ENCODE results near the gene NEBL.

The NEBL gene

GRCh38 chr10:20863008-20863407, 34.1 kb downstream of the NEBL start:
- no peak for DNase-seq (ENCODE audit: low spot score)

DNA sequence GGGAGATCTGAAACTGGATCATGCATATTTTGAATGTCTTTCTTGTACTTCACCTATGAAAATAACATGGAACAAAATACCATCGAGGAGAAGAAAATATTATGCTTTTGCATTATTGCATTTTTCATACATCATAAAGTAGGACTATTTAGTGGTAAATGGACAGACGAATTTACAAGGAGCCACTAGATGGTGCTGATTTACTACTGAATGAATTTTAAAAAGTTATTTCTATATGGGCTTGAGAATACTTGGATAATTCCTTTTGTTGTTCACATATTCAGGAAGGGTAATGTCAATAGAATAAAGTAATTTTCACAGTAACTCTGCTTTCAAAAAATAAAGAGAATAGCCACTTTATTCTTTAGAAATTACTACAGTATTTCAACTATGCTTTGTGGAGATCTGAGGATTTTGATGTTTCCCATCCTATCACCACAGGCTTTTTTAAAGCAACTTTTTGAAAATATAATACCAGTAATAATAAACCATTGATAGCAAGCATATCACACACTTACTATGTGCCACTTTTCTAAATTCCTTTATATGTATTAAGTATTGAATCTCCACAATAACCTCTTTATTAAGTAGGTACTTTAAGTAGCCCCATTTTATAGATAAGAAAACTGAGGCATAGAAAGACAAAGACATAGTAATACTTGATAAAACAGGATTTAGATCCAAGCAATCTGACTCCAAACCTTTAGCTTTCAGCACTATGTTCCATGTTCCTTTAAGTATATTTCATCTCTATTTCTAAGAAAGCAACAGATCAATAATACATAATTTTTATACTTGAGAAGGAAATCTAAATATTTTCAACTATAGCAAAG, 38.6 kb downstream of the NEBL start:
- peak; percentile 4 for DNase-seq (ENCODE audit: low spot score)

DNA sequence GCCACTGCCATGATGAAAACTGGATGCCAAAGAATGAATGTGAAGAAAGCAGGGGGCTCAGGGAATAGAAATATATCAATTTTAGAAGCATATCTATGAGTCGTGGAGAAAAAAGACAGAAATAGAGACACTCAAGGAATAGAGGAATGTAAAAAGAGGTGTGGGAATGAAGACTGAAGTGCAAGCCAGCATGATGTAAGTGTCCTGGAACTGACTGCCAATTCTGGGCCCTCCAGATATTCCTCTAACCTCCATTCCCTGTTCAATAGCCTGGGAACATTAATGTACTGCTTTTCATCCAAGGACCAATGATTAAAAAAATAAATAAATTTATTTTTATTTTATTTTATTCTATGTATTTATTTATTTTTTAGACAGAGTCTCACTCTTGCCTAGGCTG, 40.6 kb downstream of the NEBL start:
- no peak for DNase-seq (ENCODE audit: low spot score)

GRCh38 chr10:20855398-20856038, 41.6 kb downstream of the NEBL start:
- DNase-seq (ENCODE audit: low spot score) = peak; percentile 3

- DNase-seq (ENCODE audit: low spot score) = no peak
Measured at GRCh38 chr10:20853276-20853675, 43.8 kb downstream of the NEBL start.

DNA sequence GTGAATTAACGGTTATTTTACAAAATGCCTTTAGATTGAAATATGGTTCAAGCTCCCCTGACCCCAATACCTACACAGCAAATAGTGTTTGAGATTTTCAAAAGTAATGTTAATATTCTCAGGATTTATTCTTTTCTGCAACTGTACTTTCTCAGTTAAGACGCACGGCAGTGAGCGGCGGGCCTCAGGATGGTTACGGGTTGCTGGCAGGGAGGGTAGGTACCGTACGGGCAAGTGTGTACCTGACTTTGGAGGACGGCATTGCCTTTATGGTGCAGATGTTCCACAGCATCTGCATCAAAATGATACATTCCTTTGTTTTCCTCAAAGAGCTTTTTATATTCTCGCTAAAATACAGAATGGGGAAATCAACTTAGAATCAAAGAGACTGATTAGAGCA, 44.8 kb downstream of the NEBL start:
- DNase-seq (ENCODE audit: low spot score) = no peak

GRCh38 chr10:20847512-20847911, 49.6 kb downstream of the NEBL start:
- no peak for DNase-seq (ENCODE audit: low spot score)

GRCh38 chr10:20846263-20846662, 50.8 kb downstream of the NEBL start:
- DNase-seq (ENCODE audit: low spot score) = no peak

GRCh38 chr10:20841419-20841818, 55.7 kb downstream of the NEBL start:
- no peak for DNase-seq (ENCODE audit: low spot score)

DNA sequence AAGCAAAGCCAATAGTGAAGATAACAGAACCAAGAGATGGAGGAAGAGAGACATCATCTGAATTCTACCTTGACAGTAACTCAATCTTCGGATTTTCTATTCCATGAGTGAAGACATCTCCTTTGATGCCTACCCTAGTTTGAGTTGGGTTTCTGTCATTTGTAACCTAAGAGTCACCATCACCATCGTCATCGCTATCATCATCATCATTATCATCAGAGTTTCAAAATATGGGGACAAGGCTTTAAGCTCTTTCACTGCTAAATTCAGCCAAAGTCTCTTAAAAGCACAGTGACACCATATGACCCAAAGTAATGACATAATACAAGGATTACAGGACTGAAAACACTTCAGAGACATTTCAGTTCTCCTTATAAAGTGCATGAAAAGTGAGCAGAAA, 57.2 kb downstream of the NEBL start:
- DNase-seq (ENCODE audit: low spot score) = no peak

GRCh38 chr10:20839141-20839540, 58.0 kb downstream of the NEBL start:
- no peak for DNase-seq (ENCODE audit: low spot score)

GRCh38 chr10:20836401-20836800, 60.7 kb downstream of the NEBL start:
- no peak for DNase-seq (ENCODE audit: low spot score)

- DNase-seq (ENCODE audit: low spot score) = no peak
Measured at GRCh38 chr10:20835335-20835734, 61.8 kb downstream of the NEBL start.

DNA sequence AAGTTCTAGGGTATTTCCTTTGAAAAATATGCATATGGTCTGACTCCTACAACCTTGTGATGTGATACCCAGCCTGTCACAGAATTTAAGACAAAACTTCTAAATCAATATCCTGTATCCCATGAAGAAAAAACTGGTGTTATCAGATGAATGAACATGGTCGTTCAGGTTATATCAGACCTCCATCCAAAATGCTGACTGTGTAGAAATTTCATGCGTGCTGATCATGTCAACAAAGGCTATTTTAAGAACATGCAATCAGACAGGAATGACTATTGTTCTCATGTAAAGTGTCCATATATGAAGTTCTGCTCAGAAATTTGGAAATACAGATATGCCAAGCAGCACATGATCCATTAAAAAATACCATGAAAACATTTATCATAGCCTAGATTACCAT, 62.3 kb downstream of the NEBL start:
- no peak for DNase-seq (ENCODE audit: low spot score)

GRCh38 chr10:20822825-20823224, 74.3 kb downstream of the NEBL start:
- no peak for DNase-seq (ENCODE audit: low spot score)

DNA sequence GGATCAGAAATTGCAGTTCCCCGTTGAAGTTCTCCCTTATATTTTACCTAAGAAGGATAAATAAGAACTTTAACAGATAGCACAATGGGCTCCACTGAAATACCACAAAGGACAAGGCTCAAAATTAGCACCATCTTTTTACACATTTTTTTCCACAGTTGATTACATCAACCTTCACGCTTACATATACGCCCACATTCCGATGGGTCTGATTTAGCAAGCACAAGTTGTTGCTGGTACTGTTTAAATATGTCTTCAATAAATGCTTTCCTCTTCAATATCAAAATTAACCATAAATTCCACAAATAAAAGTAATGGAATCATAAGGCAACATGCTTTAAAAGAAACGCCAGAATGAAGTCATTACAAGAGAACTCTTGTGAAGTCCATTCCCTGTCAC, 79.5 kb downstream of the NEBL start:
- no peak for DNase-seq (ENCODE audit: low spot score)

DNA sequence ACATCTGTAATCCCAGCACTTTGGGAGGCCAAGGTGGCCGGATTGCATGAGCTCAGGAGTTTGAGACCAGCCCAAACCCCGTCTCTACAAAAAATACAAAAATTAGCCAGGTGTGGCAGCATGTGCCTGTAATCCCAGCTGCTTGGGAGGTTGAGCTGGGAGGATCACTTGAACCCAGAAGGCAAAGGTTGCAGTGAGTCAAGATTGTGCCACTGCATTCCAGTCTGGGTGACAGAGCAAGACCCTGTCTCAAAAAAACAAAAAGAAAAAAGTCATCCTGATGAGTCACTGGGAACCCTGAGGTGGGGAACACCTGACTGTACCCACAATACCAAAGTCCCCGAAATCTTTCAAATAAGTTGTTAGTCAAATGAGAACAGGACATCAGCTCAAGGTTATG, 80.0 kb downstream of the NEBL start:
- no peak for DNase-seq (ENCODE audit: low spot score)

DNA sequence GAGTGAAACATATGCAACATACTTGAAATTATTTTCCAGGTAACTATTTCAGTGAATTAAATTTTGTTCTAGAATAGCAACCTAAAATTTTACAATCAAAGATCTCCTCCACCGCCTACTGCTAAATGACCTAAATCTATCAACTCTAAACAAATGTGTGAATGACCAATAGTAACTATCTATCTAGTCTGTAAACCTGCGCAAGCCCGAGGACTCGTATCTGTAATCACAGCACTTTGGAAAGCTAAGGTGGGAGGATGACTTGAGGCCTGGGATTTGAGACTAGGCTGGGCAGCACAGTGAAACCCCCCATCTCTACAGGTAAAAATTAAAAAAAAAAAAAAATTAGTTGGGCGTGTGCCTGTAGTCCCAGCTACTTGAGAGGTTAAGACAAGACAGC, 83.0 kb downstream of the NEBL start:
- no peak for DNase-seq (ENCODE audit: low spot score)

DNA sequence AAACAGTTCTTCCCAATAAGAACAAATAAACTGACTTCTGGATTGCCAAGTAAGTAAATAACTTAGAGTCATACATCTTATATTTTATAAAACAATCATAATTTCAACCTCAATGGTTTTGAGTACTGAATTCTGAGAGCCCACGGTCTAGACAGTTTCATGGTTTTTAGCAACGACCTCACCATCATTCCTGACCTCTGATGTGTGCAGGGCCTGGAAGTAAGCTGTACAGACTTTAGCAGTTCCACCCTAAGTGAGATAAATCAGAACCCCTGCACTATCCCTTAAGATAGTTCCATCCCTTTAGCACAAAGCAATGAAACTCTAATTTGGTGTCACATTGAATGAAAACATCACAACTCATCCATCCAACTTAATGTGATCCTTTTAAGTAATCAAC, 86.0 kb downstream of the NEBL start:
- DNase-seq (ENCODE audit: low spot score) = no peak

DNA sequence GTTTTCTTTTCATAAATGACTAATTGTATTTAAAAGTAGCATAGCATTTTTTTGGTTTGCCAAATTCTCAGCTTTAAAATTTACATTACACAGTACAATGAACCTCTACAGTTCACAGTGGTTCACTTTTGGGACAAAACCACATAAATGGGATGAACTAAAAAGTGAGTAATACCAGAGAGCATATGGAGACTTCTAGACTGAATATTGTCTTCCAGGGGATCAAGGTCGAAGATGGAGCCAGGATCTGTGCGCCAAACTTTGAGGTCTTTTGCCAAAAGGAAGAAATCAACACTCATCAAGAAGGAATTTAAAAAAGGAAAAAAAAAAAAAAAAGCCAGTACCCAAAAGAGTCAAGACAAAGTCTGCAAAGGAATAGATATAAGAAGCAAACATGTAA, 87.5 kb downstream of the NEBL start:
- DNase-seq (ENCODE audit: low spot score) = no peak

DNA sequence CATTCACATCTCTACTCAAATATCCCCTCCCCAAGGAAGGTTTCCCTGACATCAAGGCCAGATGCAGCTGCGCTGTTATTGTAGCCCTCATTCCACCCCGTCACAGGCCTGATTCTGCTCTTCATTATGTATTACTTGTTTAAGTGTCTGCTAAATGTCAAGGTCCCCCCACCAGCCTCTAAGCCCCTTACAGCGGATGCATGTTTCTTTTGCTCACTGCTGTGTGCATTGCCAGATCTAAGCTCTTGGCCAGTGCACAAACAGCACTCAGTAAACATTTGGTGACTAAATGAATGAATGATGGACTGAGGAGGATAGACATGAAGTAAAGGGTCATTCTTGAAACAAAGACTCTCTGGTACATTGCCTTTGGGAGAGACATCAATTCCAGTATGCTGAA, 90.6 kb downstream of the NEBL start:
- DNase-seq (ENCODE audit: low spot score) = no peak

GRCh38 chr10:20797290-20797689, 99.8 kb downstream of the NEBL start:
- DNase-seq (ENCODE audit: low spot score) = no peak

DNA sequence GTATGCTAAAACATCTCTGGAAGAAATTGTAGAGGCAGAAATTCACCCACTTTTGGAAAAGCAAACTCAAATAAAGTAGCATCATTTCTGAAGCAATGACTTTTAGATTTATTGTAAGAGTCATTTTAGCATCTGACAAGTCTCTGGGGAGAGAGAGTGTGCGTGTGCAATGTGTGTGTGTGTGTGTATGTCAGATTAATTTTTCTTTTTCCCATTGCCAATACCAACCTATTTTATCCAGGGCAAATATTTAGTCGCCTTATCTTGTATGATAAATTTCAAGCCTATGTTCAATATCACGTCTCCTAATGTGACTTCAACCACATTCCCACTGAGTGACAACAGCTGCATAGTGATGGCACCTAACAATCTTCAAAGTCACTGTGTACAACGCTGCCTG, 101.7 kb downstream of the NEBL start:
- no peak for DNase-seq (ENCODE audit: low spot score)

GRCh38 chr10:20785174-20785573, 111.9 kb downstream of the NEBL start:
- DNase-seq (ENCODE audit: low spot score) = no peak
